Naive thymus-derived CD4-positive, alpha-beta T cell (primary cell): ENCODE data around the gene PRSS22. TPM values are rescaled to one million over a fixed set of nuclear protein-coding genes. Genes with fewer than 3 reads are reported as not detected.

Experiments
- ATAC-seq: fragments of 150-1000 bp; cut with Tn5 transposase; 2 replicates; pipeline ENCODE4 v1.10.0; 2021; ENCODE audit warnings: mild to moderate bottlenecking, moderate library complexity
- CTCF ChIA-PET: fragments of 350-600 bp; sonication (Branson Sonifier 250); formaldehyde crosslinking; loops from one replicate; lab custom pipeline; 2021; ENCODE audit warnings: antibody characterized with exemption; lab: Charles Lee
- POLR2A ChIA-PET: fragments of 350-600 bp; sonication (Branson Sonifier 250); formaldehyde crosslinking; loops from one replicate; lab custom pipeline; 2021; ENCODE audit warnings: antibody characterized with exemption, inconsistent platforms; lab: Charles Lee
- DNase-seq, 9 donors: peaks; one replicate each; pipeline versions ENCODE4 v3.0.0 to v3.0.0-alpha.2; 2020 to 2022; ENCODE audit warnings: mixed read lengths in 1 of 9
- H3K27ac ChIP-seq: one replicate; pipeline ENCODE4 v1.7.0; 2013; ENCODE audit warnings: mild to moderate bottlenecking, low read depth, low read length, moderate library complexity
- H3K27me3 ChIP-seq, 2 donors: one replicate each; pipeline ENCODE4 v1.7.0; 2013; ENCODE audit warnings: low read length in 2 of 2, mild to moderate bottlenecking in 2 of 2, moderate library complexity in 2 of 2; ENCODE audit not compliant: control insufficient read depth in 2 of 2, insufficient read depth in 2 of 2
- H3K36me3 ChIP-seq, 3 experiments: 1 replicate in 2 of 3; 2 replicates in 1 of 3; pipeline ENCODE4 v1.7.0; 2013; ENCODE audit warnings: low read length in 3 of 3, mild to moderate bottlenecking in 3 of 3, moderate library complexity in 1 of 3; ENCODE audit not compliant: insufficient read depth in 3 of 3, control insufficient read depth in 2 of 3
- H3K4me1 ChIP-seq, 2 donors: one replicate each; pipeline ENCODE4 v1.7.0; 2013; ENCODE audit warnings: low read length in 2 of 2, mild to moderate bottlenecking in 2 of 2, moderate library complexity in 1 of 2; ENCODE audit not compliant: control insufficient read depth in 2 of 2, insufficient read depth in 2 of 2
- H3K4me3 ChIP-seq: 2 replicates; pipeline ENCODE4 v1.7.0; 2013; ENCODE audit warnings: mild to moderate bottlenecking, low read length
- H3K9me3 ChIP-seq, 3 experiments: 1 replicate in 2 of 3; 2 replicates in 1 of 3; pipeline ENCODE4 v1.7.0; 2013; ENCODE audit warnings: low read length in 3 of 3; ENCODE audit not compliant: control insufficient read depth in 2 of 3
- H3K27ac Mint-ChIP-seq, 9 donors: one replicate each; pipeline ENCODE4 v1.8.0; 2020 to 2022; ENCODE audit warnings: mixed read lengths in 9 of 9, mild to moderate bottlenecking in 8 of 9, moderate library complexity in 5 of 9, inconsistent platforms in 2 of 9
- H3K27me3 Mint-ChIP-seq, 5 donors: one replicate each; pipeline ENCODE4 v1.8.0; 2021 to 2022; ENCODE audit warnings: mixed read lengths in 5 of 5, mild to moderate bottlenecking in 1 of 5
- H3K36me3 Mint-ChIP-seq, 5 donors: one replicate each; pipeline ENCODE4 v1.8.0; 2020 to 2022; ENCODE audit warnings: mixed read lengths in 5 of 5, mild to moderate bottlenecking in 3 of 5, inconsistent platforms in 1 of 5
- H3K4me1 Mint-ChIP-seq, 7 donors: one replicate each; pipeline ENCODE4 v1.8.0; 2020 to 2022; ENCODE audit warnings: mixed read lengths in 7 of 7, mild to moderate bottlenecking in 3 of 7, inconsistent platforms in 1 of 7
- H3K4me3 Mint-ChIP-seq, 10 donors: one replicate each; pipeline ENCODE4 v1.8.0; 2020 to 2022; ENCODE audit warnings: mild to moderate bottlenecking in 10 of 10, mixed read lengths in 10 of 10, moderate library complexity in 6 of 10, inconsistent platforms in 2 of 10
- H3K9me3 Mint-ChIP-seq, 11 donors: one replicate each; pipeline ENCODE4 v1.8.0; 2020 to 2022; ENCODE audit warnings: mixed read lengths in 11 of 11, mild to moderate bottlenecking in 4 of 11, inconsistent platforms in 1 of 11, moderate library complexity in 1 of 11
- intact Hi-C, 2 donors: fragments of 100-400 bp; cut with micrococcal nuclease; formaldehyde crosslinking; loops; one replicate each; pipeline ENCODE4 v1.15.1; 2023
- polyA plus RNA-seq, 2 donors: library from polyadenylated mRNA; unstranded; fragments of 300-500 nt; fragmentation: Illumina TruSeq; gene quantifications; one replicate each; pipeline ENCODE4 v1.2.3, GENCODE V29; 2021
- total RNA-seq, 6 experiments: library from RNA in 5 of 6; stranded (reverse) in 5 of 6; gene quantifications; 1 replicate in 5 of 6; 2 replicates in 1 of 6; pipeline ENCODE4 v1.2.3 and lab custom pipeline; 2021 to 2026

The PRSS22 gene
- total and polyA plus RNA-seq, 7 experiments from 2014 or later = 0.59 to 0.72 TPM; not detected in 5

DNA sequence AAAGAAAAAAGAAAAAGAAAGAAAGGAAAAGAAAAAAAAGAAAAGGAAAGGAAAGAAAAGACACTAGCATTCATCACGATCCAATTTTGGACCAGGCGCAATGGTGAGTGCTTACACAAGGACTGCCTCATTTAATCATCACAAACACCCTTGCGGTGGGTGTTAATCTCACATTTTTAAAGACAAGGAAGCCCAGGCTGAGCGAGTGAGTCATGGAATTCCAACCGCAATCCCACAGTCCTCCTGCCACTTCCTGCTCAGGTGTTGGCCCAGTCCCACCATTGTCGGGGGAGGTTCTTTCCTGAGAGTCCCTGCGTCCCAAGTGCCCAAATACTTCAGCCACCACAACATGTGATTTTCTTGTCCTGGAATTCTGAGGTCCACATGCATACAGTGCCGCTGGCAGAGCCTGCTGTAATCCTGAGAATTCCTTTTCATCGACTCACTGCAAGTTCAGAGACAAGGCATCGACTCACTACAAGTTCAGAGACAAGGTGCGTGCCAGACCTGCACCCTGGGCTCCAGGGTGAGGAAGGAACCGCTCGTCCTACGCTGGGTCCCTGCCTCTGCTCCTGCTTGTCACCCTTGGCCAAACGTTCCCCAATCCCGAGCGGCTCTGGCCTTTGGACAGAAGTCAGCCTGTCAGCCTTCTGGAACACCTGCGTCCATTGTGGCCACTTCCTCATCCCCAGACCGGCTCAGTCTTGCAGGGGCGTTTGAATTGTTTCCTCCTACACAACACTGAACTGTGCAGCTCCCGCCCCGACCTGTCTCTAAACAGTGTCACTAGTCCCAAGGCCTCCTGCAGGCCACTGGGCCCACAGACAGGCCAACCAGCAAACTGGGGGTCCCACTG is 22.1 kb downstream of the PRSS22 start:
- ChIA-PET CTCF (no interaction called here), POLR2A (no interaction called here)
- peaks cover 0 to 1% (median 0%) of the 10 kb centered on the region in 5 donors for H3K36me3 Mint-ChIP-seq
- peaks cover 0 to 2% (median 0%) of the 10 kb centered on the region in 11 donors for H3K9me3 Mint-ChIP-seq
- Histone ChIP-seq H3K27me3 (no peaks in the 10 kb centered on the region), H3K4me1 (peaks cover 11 to 12% of the 10 kb centered on the region in 2 donors), H3K9me3 (no peaks in the 10 kb centered on the region), H3K4me3 (no peak overlapping the region), H3K36me3 (no peaks in the 10 kb centered on the region), H3K27ac (no peak overlapping the region)
- no peak overlapping the region for H3K4me3 Mint-ChIP-seq
- peaks cover 0 to 11% (median 3%) of the 10 kb centered on the region in 5 donors for H3K27me3 Mint-ChIP-seq
- H3K27ac Mint-ChIP-seq = peak overlapping the region in 1 of 9 donors; percentile 62
- intact Hi-C loops = no loop called here
- ATAC-seq (no peak), DNase-seq (no peak)
- H3K4me1 Mint-ChIP-seq = peaks cover 3 to 28% (median 16%) of the 10 kb centered on the region in 7 donors

DNA sequence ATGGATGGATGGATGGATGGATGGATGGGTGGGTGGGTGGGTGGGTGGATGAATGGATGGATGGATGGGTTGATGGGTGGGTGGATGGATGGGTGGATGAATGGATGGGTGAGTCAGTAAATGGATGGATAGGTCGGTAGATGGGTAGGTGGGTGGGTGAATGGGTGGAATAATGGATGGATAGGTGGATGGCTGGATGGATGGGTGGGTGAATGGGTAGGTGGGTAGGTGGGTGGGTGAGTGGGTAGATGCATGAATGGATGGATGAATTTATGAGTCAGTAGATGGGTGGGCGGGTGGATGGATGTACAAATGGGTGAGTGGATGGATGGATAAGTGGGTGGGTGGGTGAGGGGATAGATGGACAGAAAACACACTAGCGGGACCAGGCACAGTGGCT is 23.0 kb downstream of the PRSS22 start:
- Histone ChIP-seq H3K4me1 (peaks cover 4 to 8% of the 10 kb centered on the region in 2 donors), H3K36me3 (no peaks in the 10 kb centered on the region), H3K9me3 (no peaks in the 10 kb centered on the region), H3K27me3 (no peaks in the 10 kb centered on the region), H3K27ac (no peak overlapping the region), H3K4me3 (no peak overlapping the region)
- ChIA-PET POLR2A (no interaction called here), CTCF (no interaction called here)
- DNase-seq (no peak), ATAC-seq (no peak)
- H3K4me3 Mint-ChIP-seq = no peak overlapping the region
- H3K36me3 Mint-ChIP-seq = peaks cover 0 to 1% (median 0%) of the 10 kb centered on the region in 5 donors
- H3K27me3 Mint-ChIP-seq = peaks cover 0 to 14% (median 3%) of the 10 kb centered on the region in 5 donors
- no peak overlapping the region for H3K27ac Mint-ChIP-seq
- intact Hi-C loops = no loop called here
- H3K4me1 Mint-ChIP-seq = peaks cover 6 to 20% (median 16%) of the 10 kb centered on the region in 7 donors
- peaks cover 0 to 2% (median 0%) of the 10 kb centered on the region in 11 donors for H3K9me3 Mint-ChIP-seq

DNA sequence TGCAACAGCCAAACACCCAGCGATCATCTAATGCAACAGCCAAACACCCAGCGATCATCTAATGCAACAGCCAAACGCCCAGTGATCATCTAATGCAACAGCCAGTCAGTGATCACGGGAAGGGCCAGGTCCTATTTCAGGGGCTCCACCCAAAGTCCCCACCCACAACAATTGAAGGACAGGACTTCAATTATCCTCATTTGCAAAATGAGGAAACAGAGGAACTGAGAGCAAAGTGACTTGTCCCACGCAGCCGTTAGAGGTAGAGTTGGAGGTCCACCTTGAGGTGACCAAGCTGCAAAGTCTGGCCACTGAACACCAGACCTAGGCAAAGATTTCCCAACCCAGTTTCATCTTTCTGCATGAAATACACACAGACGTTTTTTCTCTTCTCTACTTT is 24.2 kb downstream of the PRSS22 start:
- DNase-seq = no peak
- Mint-ChIP-seq H3K36me3 (peaks cover 0 to 1% (median 0%) of the 10 kb centered on the region in 5 donors), H3K27ac (no peak overlapping the region), H3K4me3 (no peak overlapping the region), H3K4me1 (peaks cover 5 to 16% (median 6%) of the 10 kb centered on the region in 7 donors), H3K27me3 (peaks cover 0 to 14% (median 3%) of the 10 kb centered on the region in 5 donors), H3K9me3 (peaks cover 0 to 2% (median 0%) of the 10 kb centered on the region in 11 donors)
- Histone ChIP-seq H3K4me1 (no peaks in the 10 kb centered on the region), H3K9me3 (no peaks in the 10 kb centered on the region), H3K27ac (no peak overlapping the region), H3K27me3 (no peaks in the 10 kb centered on the region), H3K36me3 (no peaks in the 10 kb centered on the region), H3K4me3 (no peak overlapping the region)
- intact Hi-C loops = no loop called here
- no peak for ATAC-seq
- POLR2A ChIA-PET = no interaction called here
- CTCF ChIA-PET = no interaction called here

DNA sequence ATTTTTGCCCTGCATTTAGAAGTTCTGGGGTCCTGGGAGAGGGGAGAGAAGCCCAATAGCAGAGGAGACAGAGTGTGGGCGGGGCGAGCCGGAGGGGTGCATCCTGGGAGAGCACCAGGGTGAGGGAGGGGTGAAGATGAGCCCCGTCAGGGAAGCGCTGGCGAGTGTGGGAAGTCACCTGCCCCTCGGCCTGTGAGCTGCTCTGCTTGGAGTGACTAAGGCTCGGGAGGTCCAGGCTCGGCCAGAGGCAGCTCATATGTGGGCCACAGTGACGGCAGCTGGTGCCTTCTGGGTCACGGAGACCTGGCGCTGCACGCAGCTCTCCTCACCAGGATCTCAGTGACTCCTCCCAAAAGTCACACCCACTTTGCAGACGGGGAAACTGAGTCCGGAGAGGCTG is 26.8 kb downstream of the PRSS22 start:
- no peaks in the 10 kb centered on the region for H3K27me3 ChIP-seq
- H3K4me1 ChIP-seq = no peaks in the 10 kb centered on the region
- intact Hi-C loops = no loop called here
- peaks cover 0 to 2% (median 0%) of the 10 kb centered on the region in 11 donors for H3K9me3 Mint-ChIP-seq
- ATAC-seq = no peak
- H3K9me3 ChIP-seq = no peaks in the 10 kb centered on the region
- H3K4me3 ChIP-seq = no peak overlapping the region
- H3K27me3 Mint-ChIP-seq = peaks cover 0 to 8% (median 3%) of the 10 kb centered on the region in 5 donors
- peaks cover 0 to 1% (median 0%) of the 10 kb centered on the region in 5 donors for H3K36me3 Mint-ChIP-seq
- no peaks in the 10 kb centered on the region for H3K36me3 ChIP-seq
- H3K4me1 Mint-ChIP-seq = peaks cover 0 to 6% (median 0%) of the 10 kb centered on the region in 7 donors
- CTCF ChIA-PET = no interaction called here
- H3K4me3 Mint-ChIP-seq = no peak overlapping the region
- H3K27ac ChIP-seq = no peak overlapping the region
- POLR2A ChIA-PET = no interaction called here
- DNase-seq = no peak
- peak overlapping the region in 1 of 9 donors; percentile 9 for H3K27ac Mint-ChIP-seq

DNA sequence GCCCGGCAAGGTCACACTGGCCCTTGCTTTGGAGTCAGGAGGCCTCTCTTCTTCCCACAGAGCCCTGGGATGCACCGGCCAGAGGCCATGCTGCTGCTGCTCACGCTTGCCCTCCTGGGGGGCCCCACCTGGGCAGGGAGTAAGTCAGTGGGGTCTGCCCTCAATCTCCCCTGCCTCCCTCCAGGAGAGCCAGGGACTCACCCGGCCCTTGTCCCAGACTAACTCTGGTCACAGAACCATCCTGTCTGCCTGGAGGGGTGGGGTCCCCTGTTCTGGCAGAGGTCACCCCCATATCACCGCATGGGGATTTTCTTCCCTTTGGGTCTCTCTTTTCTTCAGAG is 27.6 kb downstream of the PRSS22 start:
- Histone ChIP-seq H3K4me3 (no peak overlapping the region), H3K9me3 (no peaks in the 10 kb centered on the region), H3K4me1 (no peaks in the 10 kb centered on the region), H3K36me3 (no peaks in the 10 kb centered on the region), H3K27me3 (no peaks in the 10 kb centered on the region), H3K27ac (no peak overlapping the region)
- peaks cover 0 to 1% (median 0%) of the 10 kb centered on the region in 5 donors for H3K36me3 Mint-ChIP-seq
- no peak for ATAC-seq
- intact Hi-C loops = no loop called here
- peaks cover 0 to 6% (median 0%) of the 10 kb centered on the region in 7 donors for H3K4me1 Mint-ChIP-seq
- H3K27ac Mint-ChIP-seq = peak overlapping the region in 1 of 9 donors; percentile 82
- ChIA-PET POLR2A (no interaction called here), CTCF (no interaction called here)
- peaks cover 0 to 2% (median 0%) of the 10 kb centered on the region in 11 donors for H3K9me3 Mint-ChIP-seq
- H3K27me3 Mint-ChIP-seq = peaks cover 0 to 8% (median 3%) of the 10 kb centered on the region in 5 donors
- peak overlapping the region in 1 of 10 donors; percentile 55 for H3K4me3 Mint-ChIP-seq
- DNase-seq = no peak

DNA sequence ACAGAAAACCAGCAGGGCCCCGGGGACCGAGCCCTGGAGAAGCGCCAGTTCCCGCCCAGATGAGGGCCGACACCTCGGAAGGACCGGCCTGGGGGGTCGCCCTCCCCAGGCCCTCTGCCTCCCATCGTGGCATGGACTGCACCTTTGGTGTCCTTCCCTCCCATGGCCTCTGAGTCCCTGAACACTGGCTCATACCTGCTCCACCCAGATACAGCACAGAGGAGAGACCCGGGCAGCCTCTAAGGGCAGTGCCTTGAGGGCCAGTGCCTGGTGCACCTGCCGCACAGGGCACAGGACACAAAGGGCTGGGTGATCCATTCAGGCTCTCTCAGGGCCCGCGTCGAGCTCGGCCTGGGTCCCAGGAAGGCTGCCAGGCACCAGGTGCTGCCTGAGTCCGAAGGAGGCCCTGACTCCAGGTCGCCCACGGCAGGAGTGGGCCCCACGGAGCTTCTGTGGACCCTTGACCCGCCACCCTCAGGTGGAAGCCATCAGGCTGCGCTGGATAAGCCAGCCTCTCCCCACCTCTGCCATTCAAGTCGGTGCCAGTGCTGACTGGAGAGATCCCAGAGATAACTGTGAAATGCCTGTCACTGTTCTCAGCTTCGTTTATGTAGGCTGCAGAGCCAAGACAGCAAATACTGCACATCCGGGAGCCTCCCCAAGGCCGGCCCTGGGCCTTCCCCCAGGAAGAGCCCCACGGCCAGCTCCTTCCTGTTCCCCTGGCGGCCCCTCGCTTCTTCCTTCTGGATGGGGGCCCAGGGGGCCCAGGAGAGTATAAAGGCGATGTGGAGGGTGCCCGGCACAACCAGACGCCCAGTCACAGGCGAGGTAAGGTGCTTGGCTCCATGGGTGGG is 28.2 kb downstream of the PRSS22 start, which contains the start of gene ZG16B:
Gene ZG16B, plus strand, starts transcription at position 803 of the 854 bp plus-strand sequence. CDS start 139 bp downstream, outside the sequence.
- Histone ChIP-seq H3K9me3 (no peaks in the 10 kb centered on the region), H3K27ac (no peak within 1 kb of the TSS), H3K4me1 (no peaks in the 10 kb centered on the region), H3K4me3 (no peak within 1 kb of the TSS), H3K36me3 (no peaks in the 10 kb centered on the region), H3K27me3 (no peaks in the 10 kb centered on the region)
- Mint-ChIP-seq H3K36me3 (peaks cover 0 to 1% (median 0%) of the 10 kb centered on the region in 5 donors), H3K27me3 (peaks cover 0 to 8% (median 2%) of the 10 kb centered on the region in 5 donors), H3K9me3 (peaks cover 0 to 1% (median 0%) of the 10 kb centered on the region in 11 donors), H3K4me1 (peaks cover 0 to 6% (median 0%) of the 10 kb centered on the region in 7 donors), H3K27ac (peak within 1 kb of the TSS in 1 of 9 donors; percentile 82), H3K4me3 (peak within 1 kb of the TSS in 1 of 10 donors; percentile 55)
- ChIA-PET POLR2A (no interaction called here), CTCF (no interaction called here)
- DNase-seq = no peak
- no peak for ATAC-seq
- intact Hi-C loops = no loop called here
